Loucy (cell line): ENCODE data around the gene FOXP1.

Experiments
- H2AFZ ChIP-seq: fragments of 200-600 bp; sonication (generic); 2 replicates; pipeline ENCODE4 v1.6.0; 2016; ENCODE audit warnings: antibody characterized with exemption, mild to moderate bottlenecking, low read length, moderate library complexity
- H3F3A ChIP-seq: fragments of 200-600 bp; 2 replicates; pipeline ENCODE4 v1.6.0; 2016; ENCODE audit warnings: antibody characterized with exemption, low read depth, mild to moderate bottlenecking
- H3K27me3 ChIP-seq: fragments of 200-600 bp; sonication (generic); 2 replicates; pipeline ENCODE4 v1.6.1; 2014; ENCODE audit warnings: low read length, mild to moderate bottlenecking; ENCODE audit not compliant: insufficient read depth, poor library complexity, severe bottlenecking
- H3K36me3 ChIP-seq: fragments of 200-600 bp; sonication (generic); 2 replicates; pipeline ENCODE4 v1.6.1; 2016; ENCODE audit warnings: low read length; ENCODE audit not compliant: insufficient read depth
- H3K4me1 ChIP-seq: fragments of 200-600 bp; sonication (generic); 2 replicates; pipeline ENCODE4 v1.5.1; 2014; ENCODE audit warnings: low read length, mild to moderate bottlenecking; ENCODE audit not compliant: insufficient read depth, poor library complexity, severe bottlenecking
- H3K4me2 ChIP-seq: fragments of 200-600 bp; sonication (generic); 2 replicates; pipeline ENCODE4 v1.6.0; 2014; ENCODE audit warnings: antibody characterized with exemption, low read length, low read depth, mild to moderate bottlenecking; ENCODE audit not compliant: poor library complexity, severe bottlenecking
- H3K4me3 ChIP-seq: fragments of 200-600 bp; sonication (generic); 2 replicates; pipeline ENCODE4 v1.5.1; 2014; ENCODE audit warnings: low read length, mild to moderate bottlenecking, mixed read lengths; ENCODE audit not compliant: poor library complexity, severe bottlenecking
- H3K79me2 ChIP-seq: fragments of 200-600 bp; sonication (generic); 2 replicates; pipeline ENCODE4 v1.6.1; 2014; ENCODE audit warnings: low read length; ENCODE audit not compliant: insufficient read depth
- H3K9ac ChIP-seq: fragments of 200-600 bp; sonication (generic); 2 replicates; pipeline ENCODE4 v1.6.0; 2014; ENCODE audit warnings: mild to moderate bottlenecking, low read depth, low read length, moderate library complexity; ENCODE audit not compliant: poor library complexity, severe bottlenecking
- H3K9me2 ChIP-seq: fragments of 200-600 bp; sonication (generic); replicated peaks from 2 replicates; pipeline ENCODE4 v1.6.1; 2016; ENCODE audit warnings: low read depth, low read length, mixed read lengths
- H3K9me3 ChIP-seq: fragments of 200-600 bp; sonication (generic); 2 replicates; pipeline ENCODE4 v1.6.1; 2014; ENCODE audit warnings: mild to moderate bottlenecking, antibody characterized with exemption, low read length, low read depth; ENCODE audit not compliant: insufficient read depth
- H4K20me1 ChIP-seq: fragments of 200-600 bp; sonication (generic); 2 replicates; pipeline ENCODE4 v1.6.0; 2014; ENCODE audit warnings: antibody characterized with exemption, low read length, mild to moderate bottlenecking; ENCODE audit not compliant: insufficient read depth, poor library complexity, severe bottlenecking
- EZH2phosphoT487 ChIP-seq: fragments of 200-600 bp; IDR thresholded peaks from 2 replicates; pipeline ENCODE4 v1.6.1; 2018; ENCODE audit warnings: antibody characterized with exemption, mild to moderate bottlenecking, moderate library complexity, borderline replicate concordance
- TF ChIP-seq, protein P1 (sequence below): fragments of 200-600 bp; sonication (generic); conservative IDR thresholded peaks from 2 replicates; pipeline ENCODE4 v1.5.1; 2014; ENCODE audit warnings: mild to moderate bottlenecking, antibody characterized with exemption, low read length

FOXP1 gene

GRCh38 chr3:71606582-71606981, 23.1 kb upstream of the FOXP1 start:
- no peak overlapping the region for H3K4me2 ChIP-seq
- H3K9ac ChIP-seq = no peak overlapping the region
- H3K4me3 ChIP-seq = no peak overlapping the region
- H4K20me1 ChIP-seq = no peaks in the 10 kb centered on the region
- no peaks in the 10 kb centered on the region for H3K9me2 ChIP-seq
- H3F3A ChIP-seq = no peaks in the 10 kb centered on the region
- H3K36me3 ChIP-seq = no peaks in the 10 kb centered on the region
- TF ChIP-seq, protein P1, sequence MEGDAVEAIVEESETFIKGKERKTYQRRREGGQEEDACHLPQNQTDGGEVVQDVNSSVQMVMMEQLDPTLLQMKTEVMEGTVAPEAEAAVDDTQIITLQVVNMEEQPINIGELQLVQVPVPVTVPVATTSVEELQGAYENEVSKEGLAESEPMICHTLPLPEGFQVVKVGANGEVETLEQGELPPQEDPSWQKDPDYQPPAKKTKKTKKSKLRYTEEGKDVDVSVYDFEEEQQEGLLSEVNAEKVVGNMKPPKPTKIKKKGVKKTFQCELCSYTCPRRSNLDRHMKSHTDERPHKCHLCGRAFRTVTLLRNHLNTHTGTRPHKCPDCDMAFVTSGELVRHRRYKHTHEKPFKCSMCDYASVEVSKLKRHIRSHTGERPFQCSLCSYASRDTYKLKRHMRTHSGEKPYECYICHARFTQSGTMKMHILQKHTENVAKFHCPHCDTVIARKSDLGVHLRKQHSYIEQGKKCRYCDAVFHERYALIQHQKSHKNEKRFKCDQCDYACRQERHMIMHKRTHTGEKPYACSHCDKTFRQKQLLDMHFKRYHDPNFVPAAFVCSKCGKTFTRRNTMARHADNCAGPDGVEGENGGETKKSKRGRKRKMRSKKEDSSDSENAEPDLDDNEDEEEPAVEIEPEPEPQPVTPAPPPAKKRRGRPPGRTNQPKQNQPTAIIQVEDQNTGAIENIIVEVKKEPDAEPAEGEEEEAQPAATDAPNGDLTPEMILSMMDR = no peak
- no peak for TF ChIP-seq EZH2phosphoT487
- no peak overlapping the region for H2AFZ ChIP-seq
- H3K4me1 ChIP-seq = no peaks in the 10 kb centered on the region
- no peaks in the 10 kb centered on the region for H3K79me2 ChIP-seq
- H3K27me3 ChIP-seq = no peaks in the 10 kb centered on the region
- peaks cover 4% of the 10 kb centered on the region; the same call in 1 of the 2 replicates for H3K9me3 ChIP-seq

DNA sequence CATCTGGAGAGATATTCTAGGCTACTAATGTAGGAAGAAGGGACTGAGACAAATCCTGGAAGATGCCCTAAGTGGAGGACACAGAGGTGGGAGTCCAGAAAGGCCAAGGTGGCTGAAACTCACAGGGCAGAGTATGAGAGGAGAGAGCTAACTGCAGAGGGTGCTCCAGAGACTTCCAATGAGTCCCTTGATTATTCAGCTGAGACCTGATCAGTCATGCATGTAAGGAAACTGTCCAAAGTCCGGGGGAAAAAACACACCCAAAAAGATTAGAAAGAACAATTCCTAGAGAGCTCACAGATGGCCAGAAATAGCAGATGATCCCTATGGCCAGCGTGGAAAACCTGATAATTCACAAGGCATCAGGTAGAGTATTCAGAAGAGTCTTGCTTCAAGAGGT, 18.7 kb upstream of the FOXP1 start:
- no peak overlapping the region for H3K4me2 ChIP-seq
- no peaks in the 10 kb centered on the region for H3K36me3 ChIP-seq
- H4K20me1 ChIP-seq = no peaks in the 10 kb centered on the region
- H3K9me2 ChIP-seq = no peaks in the 10 kb centered on the region
- H2AFZ ChIP-seq = no peak overlapping the region
- H3K4me3 ChIP-seq = no peak overlapping the region
- no peaks in the 10 kb centered on the region for H3K27me3 ChIP-seq
- no peaks in the 10 kb centered on the region for H3K79me2 ChIP-seq
- TF ChIP-seq, protein P1 = no peak
- no peak for TF ChIP-seq EZH2phosphoT487
- no peaks in the 10 kb centered on the region for H3F3A ChIP-seq
- no peaks in the 10 kb centered on the region for H3K4me1 ChIP-seq
- peaks cover 4% of the 10 kb centered on the region; the same call in 1 of the 2 replicates for H3K9me3 ChIP-seq
- H3K9ac ChIP-seq = no peak overlapping the region

GRCh38 chr3:71601811-71602210, 18.3 kb upstream of the FOXP1 start:
- Histone ChIP-seq H2AFZ (no peak overlapping the region), H4K20me1 (no peaks in the 10 kb centered on the region), H3K4me1 (no peaks in the 10 kb centered on the region), H3K27me3 (no peaks in the 10 kb centered on the region), H3K4me2 (no peak overlapping the region), H3K9ac (no peak overlapping the region), H3K9me3 (peaks cover 4% of the 10 kb centered on the region; the same call in 1 of the 2 replicates), H3F3A (no peaks in the 10 kb centered on the region), H3K36me3 (no peaks in the 10 kb centered on the region), H3K9me2 (no peaks in the 10 kb centered on the region), H3K4me3 (no peak overlapping the region), H3K79me2 (no peaks in the 10 kb centered on the region)
- TF ChIP-seq EZH2phosphoT487 = no peak
- TF ChIP-seq, protein P1 = no peak
